Measurements from ENCODE around the gene KRTAP7-1.

The KRTAP7-1 gene

GRCh38 chr21:30829659-30830058 lies at the start of gene KRTAP7-1:
Gene KRTAP7-1, minus strand, starts transcription at chr21:30829759. Its CDS starts 61 bp downstream, at chr21:30829698.
- no peak for DNase-seq (ENCODE audit: low read depth in 2 of 2)

GRCh38 chr21:30874526-30874925 lies 45.0 kb upstream of the KRTAP7-1 start:
- DNase-seq (ENCODE audit: low read depth in 2 of 2), result no peak

GRCh38 chr21:30847627-30848500 lies 18.3 kb upstream of the KRTAP7-1 start:
- no peak for DNase-seq (ENCODE audit: low read depth in 2 of 2)

- DNase-seq (ENCODE audit: low read depth in 2 of 2), result no peak
Measured at GRCh38 chr21:30842990-30843389, 13.4 kb upstream of the KRTAP7-1 start.

- DNase-seq (ENCODE audit: low read depth in 2 of 2), result peak; percentile 4 to 9
Measured at GRCh38 chr21:30839304-30839703, 9.7 kb upstream of the KRTAP7-1 start.

- no peak for DNase-seq (ENCODE audit: low read depth in 2 of 2)
Measured at GRCh38 chr21:30838536-30838935, 9.0 kb upstream of the KRTAP7-1 start.

- peak in 1 of 2 donors; percentile 2 for DNase-seq (ENCODE audit: low read depth in 2 of 2)
Measured at GRCh38 chr21:30831194-30831765, 1.7 kb upstream of the KRTAP7-1 start.

- DNase-seq (ENCODE audit: low read depth in 2 of 2), result no peak
Measured at GRCh38 chr21:30818837-30819610, 10.5 kb downstream of the KRTAP7-1 start.

GRCh38 chr21:30813174-30813573 lies 16.4 kb downstream of the KRTAP7-1 start, which contains the start of gene KRTAP8-1:
Gene KRTAP8-1, minus strand, starts transcription at chr21:30813274. Its CDS starts 54 bp downstream, at chr21:30813220.
- no peak for DNase-seq (ENCODE audit: low read depth in 2 of 2)

- DNase-seq (ENCODE audit: low read depth in 2 of 2), result no peak
Measured at GRCh38 chr21:30800605-30801004, 29.0 kb downstream of the KRTAP7-1 start.

- no peak for DNase-seq (ENCODE audit: low read depth in 2 of 2)
Measured at GRCh38 chr21:30793581-30794314, 35.8 kb downstream of the KRTAP7-1 start.

GRCh38 chr21:30779249-30779648 lies 50.3 kb downstream of the KRTAP7-1 start:
- no peak for DNase-seq (ENCODE audit: low read depth in 2 of 2)
